Gastroesophageal sphincter (tissue), 3 donors: ENCODE measurements around the gene AGPAT4.

ENCODE experiments used
- CTCF ChIP-seq, 4 experiments: fragments of 200-600 bp in 2 of 4; fragments of 450-650 bp in 2 of 4; sonication (generic) in 1 of 4; IDR thresholded peaks; one replicate each; pipeline ENCODE4 v1.5.1; 2017 to 2019; ENCODE audit warnings: antibody characterized with exemption in 4 of 4, mild to moderate bottlenecking in 2 of 4, moderate library complexity in 2 of 4
- POLR2AphosphoS5 ChIP-seq: sonication (generic); formaldehyde crosslinking; IDR thresholded peaks from one replicate; pipeline ENCODE4 v1.6.1; 2017; ENCODE audit warnings: antibody characterized with exemption

- TF ChIP-seq POLR2AphosphoS5 (no peak), CTCF (IDR thresholded peaks at IDR 0.05) (no peak)
Observed at GRCh38 chr6:161186173-161186769, 87.6 kb downstream of the AGPAT4 start.
